SK-N-MC (cell line): ENCODE data around the gene MEA1.

Source experiments
- EZH2 ChIP-seq: fragments of 200-600 bp; sonication (generic); IDR thresholded peaks from one replicate; pipeline ENCODE4 v1.6.1; 2017; ENCODE audit warnings: antibody characterized with exemption
- FOXP2 ChIP-seq: optimal IDR thresholded peaks from 2 replicates; pipeline ENCODE3; 2011; ENCODE audit warnings: mild to moderate bottlenecking, moderate library complexity; ENCODE audit not compliant: insufficient read depth; ENCODE audit errors: extremely low read length, control extremely low read depth
- POLR2AphosphoS5 ChIP-seq: IDR thresholded peaks from 2 replicates; pipeline ENCODE4 v1.6.1; 2012; ENCODE audit warnings: mild to moderate bottlenecking, low read depth, low read length, borderline replicate concordance

DNA sequence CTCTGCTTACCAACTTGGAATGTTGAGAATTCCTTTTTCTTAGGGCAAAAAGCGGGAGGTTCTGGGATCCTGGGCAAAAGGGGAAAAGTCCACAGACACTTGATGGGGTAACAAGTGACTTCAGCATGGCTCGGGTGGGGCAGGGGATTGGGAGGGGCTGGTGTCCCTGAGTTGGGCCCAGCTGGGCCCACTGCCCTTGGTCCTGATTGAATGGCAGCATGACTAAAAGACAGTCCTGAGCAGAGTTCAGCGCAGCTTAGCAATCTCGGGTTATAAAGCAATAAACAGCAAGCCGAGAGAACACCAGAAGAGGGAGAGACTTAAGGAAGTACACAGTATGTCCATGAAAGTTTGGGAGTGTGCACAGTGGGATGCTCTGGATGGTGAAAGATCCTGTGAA lies 23.8 kb downstream of the MEA1 start:
- TF ChIP-seq EZH2 (no peak), POLR2AphosphoS5 (no peak), FOXP2 (no peak)
